ENCODE results near the gene ZNF385C. TPM values are rescaled to one million over a fixed set of nuclear protein-coding genes. Genes with fewer than 3 reads are reported as not detected.

ZNF385C gene
- total RNA-seq, 1 donor from 2014 or later = 1.2 TPM

DNA sequence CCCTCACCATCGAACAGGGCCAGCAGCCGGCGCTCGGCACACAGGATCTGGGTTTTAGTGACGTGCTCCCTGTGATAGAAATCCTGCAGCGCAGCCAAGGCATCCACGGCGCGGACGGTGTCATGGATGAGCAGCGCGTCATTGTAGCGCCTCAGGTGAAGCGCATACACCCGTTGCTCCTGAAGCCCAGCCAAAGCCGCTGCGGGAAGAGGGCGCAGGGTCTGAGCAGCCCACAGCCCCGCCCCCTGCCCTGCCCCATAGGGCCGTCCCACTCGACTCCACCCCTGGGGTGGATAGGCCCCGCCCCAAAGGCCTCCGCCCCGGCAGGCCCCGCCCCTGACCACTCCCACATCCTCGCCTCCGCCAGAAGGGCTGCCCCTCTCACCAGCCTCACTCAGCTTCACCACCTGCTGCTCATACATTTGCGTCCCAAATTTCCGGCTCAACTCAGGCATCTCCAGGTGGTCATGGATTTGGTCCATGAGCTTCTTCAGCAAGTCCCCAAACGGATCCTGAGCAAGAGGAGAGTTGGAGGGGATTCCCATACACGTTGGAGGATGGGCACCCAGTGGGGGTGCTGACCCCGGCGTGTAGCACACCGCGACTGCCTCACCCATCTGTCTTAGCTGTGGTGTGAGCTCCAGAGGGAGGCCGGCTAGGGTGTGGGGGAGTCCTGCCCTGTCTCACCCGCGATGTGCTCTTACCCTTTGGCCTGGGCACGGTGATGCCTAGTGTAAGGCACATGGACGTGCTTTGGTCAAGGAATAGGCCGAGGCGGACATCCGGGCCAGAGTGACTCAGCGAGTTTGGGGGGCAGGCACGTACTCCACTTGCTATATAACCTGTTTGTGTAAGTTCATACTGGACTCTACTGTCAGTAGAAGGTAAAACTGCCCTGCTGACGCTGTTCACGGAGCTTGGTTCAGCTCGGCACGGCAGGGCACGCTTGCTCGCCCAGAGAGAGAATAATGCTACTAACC is 9.6 kb upstream of the ZNF385C start:
- peak; percentile 74 for DNase-seq (ENCODE audit: low spot score)

GRCh38 chr17:42107124-42107523 is 8.9 kb upstream of the ZNF385C start:
- no peak for DNase-seq (ENCODE audit: low spot score)

GRCh38 chr17:42106009-42106408 is 7.7 kb upstream of the ZNF385C start:
- DNase-seq (ENCODE audit: low spot score) = no peak

GRCh38 chr17:42104264-42104663 is 6.0 kb upstream of the ZNF385C start:
- no peak for DNase-seq (ENCODE audit: low spot score)

DNA sequence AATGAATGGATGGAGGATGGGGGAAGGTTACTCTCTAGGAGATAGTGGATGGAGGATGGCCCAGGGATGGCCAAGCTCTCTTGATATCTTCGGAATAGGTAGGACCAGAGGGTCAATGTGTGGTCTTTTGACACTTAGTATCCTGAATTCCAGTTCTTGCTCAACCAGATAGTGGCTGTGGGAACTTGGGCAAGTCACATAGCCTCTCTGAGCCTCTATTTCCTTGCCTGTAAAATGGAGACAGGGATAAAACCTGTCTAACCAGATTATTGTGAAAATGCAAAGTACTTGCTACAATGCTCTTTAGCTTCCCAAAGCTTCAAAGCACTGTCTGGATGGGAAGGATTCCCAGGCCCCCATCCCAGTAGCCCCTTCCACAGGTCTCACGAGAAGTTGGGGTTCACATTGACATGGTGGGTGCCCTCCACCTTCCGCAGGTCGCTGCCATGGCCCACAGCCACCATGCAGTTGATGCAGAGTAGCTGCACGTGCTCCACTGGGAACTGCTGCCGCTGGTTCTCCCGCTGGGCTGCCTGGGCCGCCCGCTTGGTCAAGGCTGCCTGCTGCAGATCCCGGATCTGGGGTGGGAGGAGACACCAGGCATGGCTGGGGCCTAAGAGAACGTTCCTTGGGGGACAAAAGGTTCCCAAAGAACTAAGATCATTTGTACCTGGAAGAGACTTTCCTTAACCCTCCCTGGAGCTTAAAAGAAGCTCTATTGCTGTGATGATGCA is 5.1 kb upstream of the ZNF385C start:
- DNase-seq (ENCODE audit: low spot score) = no peak

- peak; percentile 65 for DNase-seq (ENCODE audit: low spot score)
These were observed 3.4 kb upstream of the ZNF385C start for GRCh38 chr17:42101513-42102292.

GRCh38 chr17:42098730-42099399 is 592 bp upstream of the ZNF385C start:
- no peak for DNase-seq (ENCODE audit: low spot score)

- no peak for DNase-seq (ENCODE audit: low spot score)
These were observed 1.7 kb downstream of the ZNF385C start for GRCh38 chr17:42096360-42097111.

GRCh38 chr17:42094375-42095069 is 3.8 kb downstream of the ZNF385C start:
- no peak for DNase-seq (ENCODE audit: low spot score)

- DNase-seq (ENCODE audit: low spot score) = no peak
These were observed 5.3 kb downstream of the ZNF385C start for GRCh38 chr17:42092939-42093338.

DNA sequence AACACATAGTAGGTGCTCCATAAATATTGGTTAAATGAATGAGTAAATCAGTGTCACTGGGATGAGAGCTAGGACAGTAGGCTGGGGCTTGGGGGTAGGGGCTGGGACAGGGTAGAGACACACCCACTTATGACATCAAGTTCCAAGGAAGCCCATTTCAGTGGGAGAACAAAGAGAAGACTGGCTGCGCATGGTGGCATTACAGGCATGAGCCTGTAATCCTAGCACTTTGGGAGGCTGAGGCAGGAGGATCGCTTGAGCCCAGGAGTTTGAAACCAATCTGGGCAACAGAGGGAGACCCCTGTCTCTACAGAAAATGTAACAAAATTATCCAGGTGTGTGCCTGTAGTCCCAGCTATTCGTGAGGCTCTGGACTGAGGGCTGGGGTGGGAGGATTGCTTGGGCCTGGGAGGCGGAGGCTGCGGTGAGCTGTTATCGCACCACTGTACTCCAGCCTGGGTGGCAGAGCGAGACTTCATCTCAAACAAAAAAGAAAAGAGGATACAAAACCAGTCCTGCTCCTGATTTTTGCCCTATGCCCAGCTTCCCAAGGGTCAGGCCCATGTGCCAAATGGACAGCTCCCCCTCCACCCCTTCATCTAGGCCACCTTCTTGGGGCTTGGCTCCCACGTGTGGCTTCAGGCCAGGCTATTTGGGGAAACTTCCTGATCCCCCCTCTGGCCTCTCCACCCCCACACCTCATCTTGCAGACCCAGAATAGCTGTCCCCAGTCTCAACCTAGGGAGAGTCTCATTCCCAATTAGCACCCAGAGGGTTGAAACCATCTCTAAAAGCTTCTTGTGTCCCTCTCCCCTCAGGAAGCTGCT is 7.1 kb downstream of the ZNF385C start:
- no peak for DNase-seq (ENCODE audit: low spot score)

GRCh38 chr17:42088736-42089135 is 9.5 kb downstream of the ZNF385C start:
- DNase-seq (ENCODE audit: low spot score) = no peak

DNA sequence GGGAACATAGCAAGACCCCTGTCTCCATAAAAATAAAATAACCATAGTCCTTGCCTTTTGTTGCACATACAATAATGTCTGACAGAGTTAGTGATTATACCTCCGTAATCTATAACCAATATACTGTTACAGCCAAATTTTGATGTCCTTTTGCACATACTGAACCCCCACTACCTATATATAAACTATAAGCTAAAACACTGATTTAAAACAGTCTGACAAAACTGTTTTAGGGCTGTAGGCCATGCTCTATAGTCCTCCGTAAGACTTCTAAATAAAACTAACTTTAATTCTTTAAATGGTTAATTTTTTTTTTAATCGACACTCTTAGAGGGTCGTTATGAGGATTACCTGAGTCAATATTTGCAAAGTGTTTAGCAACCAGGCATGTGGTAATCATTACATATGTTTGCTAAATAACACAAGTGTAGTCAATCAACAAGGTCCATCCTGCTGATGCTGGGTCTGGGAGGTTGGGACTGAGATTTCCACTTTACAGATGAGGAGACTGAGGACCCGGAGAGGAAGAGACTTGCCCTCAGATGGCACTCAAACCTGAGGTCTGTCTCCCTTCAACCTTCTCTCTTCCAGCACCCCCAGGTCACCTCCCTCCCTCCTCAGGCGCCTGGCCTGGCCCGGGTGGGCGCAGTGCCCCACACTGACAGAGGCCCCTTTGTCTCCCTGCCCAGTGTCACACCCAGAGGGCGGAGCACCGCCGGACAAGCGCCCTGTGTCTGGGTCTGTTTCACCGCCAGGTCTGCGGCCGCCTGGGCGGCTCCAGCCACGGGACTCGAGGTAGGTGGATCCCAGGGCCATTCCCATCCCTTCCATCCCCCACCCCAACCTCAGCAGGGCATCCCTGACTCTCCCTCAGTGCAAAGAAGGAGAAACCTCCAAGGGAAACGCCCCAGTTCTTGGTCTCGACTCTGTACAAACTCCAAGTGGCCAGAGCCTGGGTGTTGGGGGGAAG is 10.3 kb downstream of the ZNF385C start:
- DNase-seq (ENCODE audit: low spot score) = no peak

- DNase-seq (ENCODE audit: low spot score) = no peak
These were observed 11.1 kb downstream of the ZNF385C start for GRCh38 chr17:42087042-42087701.

DNA sequence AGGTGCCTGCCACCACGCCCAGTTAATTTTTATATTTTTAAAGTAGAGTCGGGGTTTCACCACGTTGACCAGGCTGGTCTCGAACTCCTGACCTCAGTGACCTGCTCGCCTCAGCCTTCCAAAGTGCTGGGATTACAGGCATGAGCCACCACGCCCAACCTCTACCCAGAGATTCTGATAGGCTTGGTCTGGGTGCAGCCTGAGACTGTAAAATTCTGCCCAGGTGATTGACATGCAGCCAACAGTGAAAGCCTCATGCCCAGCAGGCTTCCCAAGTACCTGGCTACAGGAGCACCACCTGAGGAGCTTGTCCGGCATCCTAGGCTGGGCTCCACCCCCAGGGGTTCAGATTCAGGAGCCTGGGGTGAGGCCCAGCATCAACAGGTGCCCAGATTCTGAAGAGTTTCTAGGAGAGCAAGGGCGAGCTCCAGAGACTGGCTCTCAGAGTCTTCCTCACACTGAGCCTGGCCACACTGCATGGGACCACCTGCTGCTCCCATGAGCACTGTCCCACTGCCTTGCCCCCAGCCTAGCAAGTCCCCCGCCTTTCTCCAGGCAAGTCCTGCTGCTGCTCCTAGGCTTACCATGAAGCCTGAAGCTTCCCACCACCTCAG is 16.6 kb downstream of the ZNF385C start:
- DNase-seq (ENCODE audit: low spot score) = no peak

- no peak for DNase-seq (ENCODE audit: low spot score)
These were observed 18.7 kb downstream of the ZNF385C start for GRCh38 chr17:42079541-42079940.
